Tibial artery (tissue), 4 donors: Measurements from ENCODE around the gene CHRNB2.

Experiments
- DNase-seq, 2 donors: peaks; one replicate each; pipeline ENCODE4 v3.0.0-alpha.2; 2019
- H3K27ac ChIP-seq, 2 donors: fragments of 200-600 bp; sonication (generic) in 1 of 2; 1 replicate in 1 of 2; 2 replicates in 1 of 2; pipeline ENCODE4 v1.5.1; 2018 to 2019; ENCODE audit warnings: mild to moderate bottlenecking in 1 of 2
- H3K27me3 ChIP-seq, 2 donors: fragments of 200-600 bp; sonication (generic) in 1 of 2; one replicate each; pipeline versions ENCODE4 v1.5.1 to v1.6.0; 2016 to 2019
- H3K36me3 ChIP-seq, 3 donors: fragments of 200-600 bp; sonication (generic) in 2 of 3; one replicate each; pipeline ENCODE4 v1.5.1; 2016 to 2019; ENCODE audit warnings: mild to moderate bottlenecking in 2 of 3
- H3K4me1 ChIP-seq, 4 donors: fragments of 200-600 bp; sonication (generic) in 2 of 4; 1 replicate in 3 of 4; 2 replicates in 1 of 4; pipeline ENCODE4 v1.5.1; 2016 to 2019
- H3K4me3 ChIP-seq, 2 donors: fragments of 200-600 bp; sonication (generic) in 1 of 2; 1 replicate in 1 of 2; 2 replicates in 1 of 2; pipeline ENCODE4 v1.5.1; 2018 to 2019; ENCODE audit warnings: mild to moderate bottlenecking in 2 of 2
- H3K9me3 ChIP-seq, 3 donors: fragments of 200-600 bp; sonication (generic) in 1 of 3; one replicate each; pipeline ENCODE4 v1.5.1; 2016 to 2019
- intact Hi-C: fragments of 100-400 bp; cut with DNase I; formaldehyde crosslinking; loops from one replicate; pipeline ENCODE4 v1.15.0; 2023; ENCODE audit warnings: low total_unique reads
- TF ChIP-seq, protein P1 (sequence below), 2 experiments: fragments of 200-600 bp in 1 of 2; fragments of 450-650 bp in 1 of 2; IDR thresholded peaks; one replicate each; pipeline ENCODE4 v1.5.1; 2017 to 2019; ENCODE audit warnings: antibody characterized with exemption in 2 of 2, mild to moderate bottlenecking in 1 of 2, moderate library complexity in 1 of 2

CHRNB2 gene

DNA sequence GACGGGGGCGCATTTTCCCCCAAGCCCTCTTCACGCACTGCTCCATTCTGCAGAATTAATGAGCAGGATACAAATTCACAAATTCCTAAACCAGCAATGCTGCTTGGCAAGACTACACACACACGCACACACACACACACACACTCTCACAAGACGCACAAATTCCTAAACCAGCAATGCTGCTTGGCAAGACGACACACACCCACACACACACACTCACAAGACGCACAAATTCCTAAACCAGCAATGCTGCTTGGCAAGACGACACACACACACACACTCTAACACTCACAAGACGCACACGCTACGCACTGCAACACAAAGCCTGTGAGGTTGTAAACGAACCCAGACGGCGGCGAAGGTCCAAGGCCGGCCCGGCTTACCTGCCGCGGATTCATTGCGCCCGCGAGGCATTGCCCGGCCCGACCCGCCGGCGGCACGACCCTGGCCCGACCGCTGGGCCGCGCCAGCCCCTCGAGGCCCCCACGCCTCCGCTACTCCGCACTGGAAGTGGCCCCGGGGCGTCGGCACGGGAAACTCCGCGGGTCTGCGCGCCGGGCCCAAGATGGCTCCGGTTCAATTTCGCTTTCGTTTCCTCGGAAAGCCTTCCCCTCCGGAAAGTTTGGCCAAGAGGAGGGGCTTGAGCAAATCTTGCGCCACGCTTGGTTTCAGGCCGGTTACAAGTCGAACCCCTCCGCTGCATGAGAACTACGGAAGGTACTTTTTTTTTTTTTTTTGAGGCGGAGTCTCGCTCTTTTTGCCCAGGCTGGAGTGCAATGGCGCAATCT lies 40.2 kb downstream of the CHRNB2 start, which contains the start of gene ADAR:
TSS of gene ADAR (minus strand) at position 578 of the 788 bp plus-strand sequence. CDS start at position 398, 180 bp downstream.
- intact Hi-C loops = no loop called here
- H3K27ac ChIP-seq = peak within 1 kb of the TSS; percentile 93 to 96
- no peaks in the 10 kb centered on the region for H3K9me3 ChIP-seq
- TF ChIP-seq, protein P1, sequence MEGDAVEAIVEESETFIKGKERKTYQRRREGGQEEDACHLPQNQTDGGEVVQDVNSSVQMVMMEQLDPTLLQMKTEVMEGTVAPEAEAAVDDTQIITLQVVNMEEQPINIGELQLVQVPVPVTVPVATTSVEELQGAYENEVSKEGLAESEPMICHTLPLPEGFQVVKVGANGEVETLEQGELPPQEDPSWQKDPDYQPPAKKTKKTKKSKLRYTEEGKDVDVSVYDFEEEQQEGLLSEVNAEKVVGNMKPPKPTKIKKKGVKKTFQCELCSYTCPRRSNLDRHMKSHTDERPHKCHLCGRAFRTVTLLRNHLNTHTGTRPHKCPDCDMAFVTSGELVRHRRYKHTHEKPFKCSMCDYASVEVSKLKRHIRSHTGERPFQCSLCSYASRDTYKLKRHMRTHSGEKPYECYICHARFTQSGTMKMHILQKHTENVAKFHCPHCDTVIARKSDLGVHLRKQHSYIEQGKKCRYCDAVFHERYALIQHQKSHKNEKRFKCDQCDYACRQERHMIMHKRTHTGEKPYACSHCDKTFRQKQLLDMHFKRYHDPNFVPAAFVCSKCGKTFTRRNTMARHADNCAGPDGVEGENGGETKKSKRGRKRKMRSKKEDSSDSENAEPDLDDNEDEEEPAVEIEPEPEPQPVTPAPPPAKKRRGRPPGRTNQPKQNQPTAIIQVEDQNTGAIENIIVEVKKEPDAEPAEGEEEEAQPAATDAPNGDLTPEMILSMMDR (IDR thresholded peaks at IDR 0.05) = no peak
- H3K4me1 ChIP-seq = peaks cover 0 to 43% (median 34%) of the 10 kb centered on the region in 4 donors
- H3K4me3 ChIP-seq = peak within 1 kb of the TSS; percentile 87 to 93
- H3K36me3 ChIP-seq = peaks cover 0 to 6% (median 0%) of the 10 kb centered on the region in 3 donors
- DNase-seq = peak; percentile 92 to 97
- no peaks in the 10 kb centered on the region for H3K27me3 ChIP-seq

DNA sequence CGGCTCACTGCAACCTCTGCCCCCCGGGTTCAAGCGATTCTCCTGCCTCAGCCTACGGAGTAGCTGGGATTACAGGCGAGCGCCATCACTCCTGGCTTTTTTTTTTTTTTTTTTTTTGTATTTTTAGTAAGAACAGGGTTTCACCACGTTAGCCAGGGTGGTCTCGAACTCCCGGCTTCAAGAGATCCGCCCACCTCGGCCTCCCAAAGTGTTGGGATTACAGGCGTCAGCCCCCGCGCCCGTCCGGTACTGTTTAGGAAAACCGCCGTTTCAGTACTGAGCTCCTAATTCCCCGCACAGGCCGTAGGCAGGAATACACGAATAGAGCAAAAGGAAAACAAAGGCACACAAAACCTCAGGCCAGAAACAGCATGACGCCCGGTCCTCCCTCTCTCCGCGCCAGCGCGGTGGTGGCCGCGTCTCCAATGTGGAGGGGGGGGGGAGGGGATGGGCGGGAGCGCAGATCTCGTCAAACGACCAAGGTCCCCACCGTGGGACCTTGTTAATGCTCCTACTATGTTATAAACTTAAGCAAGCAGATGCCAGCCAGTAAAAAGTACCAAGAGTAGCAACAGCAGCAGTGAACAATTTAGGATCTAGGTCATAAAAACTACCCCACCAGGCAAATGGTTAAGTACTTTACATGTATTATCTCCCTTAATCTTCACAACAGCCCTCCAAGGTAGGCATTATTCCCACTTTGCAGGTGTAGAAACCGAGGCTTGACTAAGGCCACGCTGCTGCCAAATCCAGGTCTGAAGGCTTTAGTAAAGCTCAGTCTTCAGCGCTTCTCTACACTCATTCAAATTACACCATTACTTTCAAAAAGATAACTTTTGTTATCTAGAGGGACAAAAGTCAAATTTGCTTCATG lies 41.1 kb downstream of the CHRNB2 start:
- DNase-seq = peak; percentile 32 to 75
- peak overlapping the region; percentile 93 to 96 for H3K27ac ChIP-seq
- H3K27me3 ChIP-seq = no peaks in the 10 kb centered on the region
- H3K36me3 ChIP-seq = no peaks in the 10 kb centered on the region
- intact Hi-C loops = no loop called here
- peak overlapping the region; percentile 87 to 93 for H3K4me3 ChIP-seq
- peaks cover 0 to 36% (median 28%) of the 10 kb centered on the region in 4 donors for H3K4me1 ChIP-seq
- TF ChIP-seq, protein P1 (IDR thresholded peaks at IDR 0.05) = no peak
- no peaks in the 10 kb centered on the region for H3K9me3 ChIP-seq

- no peaks in the 10 kb centered on the region for H3K36me3 ChIP-seq
- H3K27ac ChIP-seq = peak overlapping the region; percentile 93 to 96
- TF ChIP-seq, protein P1 (IDR thresholded peaks at IDR 0.05) = no peak
- H3K27me3 ChIP-seq = no peaks in the 10 kb centered on the region
- intact Hi-C loops = no loop called here
- no peaks in the 10 kb centered on the region for H3K9me3 ChIP-seq
- peak overlapping the region in 1 of 2 donors; percentile 87 for H3K4me3 ChIP-seq
- peaks cover 0 to 33% (median 21%) of the 10 kb centered on the region in 4 donors for H3K4me1 ChIP-seq
- no peak for DNase-seq
Observed at GRCh38 chr1:154609398-154610380, 42.1 kb downstream of the CHRNB2 start.

DNA sequence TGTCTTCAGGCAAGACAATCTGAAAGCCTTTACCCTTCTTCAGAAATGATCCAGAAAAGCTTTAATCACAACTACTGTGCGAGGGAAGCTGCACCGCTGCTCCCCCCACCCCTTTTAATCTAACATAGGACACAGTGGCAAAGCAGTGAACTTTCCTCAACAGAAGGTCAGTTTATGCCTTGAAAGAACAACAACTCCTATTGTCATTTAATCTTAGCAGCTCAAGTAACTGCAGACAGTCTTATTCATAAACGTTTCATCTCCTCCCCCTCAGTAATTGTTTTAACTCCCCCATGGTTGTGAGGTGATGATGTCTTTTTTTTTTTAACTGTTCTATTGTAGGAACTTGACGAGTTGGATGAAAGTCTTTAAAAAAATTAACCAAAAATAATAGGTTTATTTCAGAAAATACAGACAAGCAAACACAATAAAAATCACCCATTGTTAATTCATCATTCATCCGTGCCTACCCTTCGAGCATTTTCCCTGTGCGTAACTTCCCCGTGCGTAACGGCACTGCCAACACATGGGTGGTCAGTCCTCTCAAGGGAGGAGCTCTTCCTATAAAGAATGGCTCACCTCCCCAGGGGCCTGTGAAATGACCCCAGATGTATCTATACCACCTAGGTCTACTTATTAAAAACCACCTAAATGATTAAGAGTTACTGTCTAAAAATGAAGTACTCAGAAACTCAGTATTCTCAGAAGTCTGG lies 43.7 kb downstream of the CHRNB2 start:
- Histone ChIP-seq H3K36me3 (no peaks in the 10 kb centered on the region), H3K27me3 (no peaks in the 10 kb centered on the region), H3K4me1 (peaks cover 0 to 20% (median 6%) of the 10 kb centered on the region in 4 donors), H3K27ac (no peak overlapping the region), H3K4me3 (no peak overlapping the region), H3K9me3 (no peaks in the 10 kb centered on the region)
- intact Hi-C loops = no loop called here
- DNase-seq = no peak
- TF ChIP-seq, protein P1 (IDR thresholded peaks at IDR 0.05) = no peak
